ENCODE measurements around the gene SH3RF3.

SH3RF3 gene

GRCh38 chr2:109269706-109270504 lies 140.9 kb downstream of the SH3RF3 start:
- no peak for DNase-seq

- no peak for DNase-seq
Measured at GRCh38 chr2:109270505-109271312, 141.7 kb downstream of the SH3RF3 start.

DNA sequence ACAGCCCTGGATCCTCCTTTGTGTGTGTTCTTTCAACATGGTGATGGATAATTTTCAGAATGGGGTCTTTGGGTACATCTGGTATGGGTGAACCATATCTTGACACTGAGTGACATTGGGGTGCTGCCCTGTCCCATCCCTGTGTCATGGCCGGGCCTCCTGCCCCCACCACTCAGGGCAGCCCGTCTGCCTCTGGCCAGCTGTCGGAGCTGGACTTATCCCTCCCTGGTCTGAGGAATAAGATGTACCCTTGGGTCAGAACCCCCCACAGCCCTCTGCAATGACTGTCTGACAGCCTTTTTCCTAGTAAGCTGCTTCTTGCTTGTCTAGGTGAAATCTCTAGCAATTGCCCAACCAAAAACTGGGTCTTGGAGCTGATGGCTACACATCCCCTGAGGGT lies 142.9 kb downstream of the SH3RF3 start:
- no peak for DNase-seq

DNA sequence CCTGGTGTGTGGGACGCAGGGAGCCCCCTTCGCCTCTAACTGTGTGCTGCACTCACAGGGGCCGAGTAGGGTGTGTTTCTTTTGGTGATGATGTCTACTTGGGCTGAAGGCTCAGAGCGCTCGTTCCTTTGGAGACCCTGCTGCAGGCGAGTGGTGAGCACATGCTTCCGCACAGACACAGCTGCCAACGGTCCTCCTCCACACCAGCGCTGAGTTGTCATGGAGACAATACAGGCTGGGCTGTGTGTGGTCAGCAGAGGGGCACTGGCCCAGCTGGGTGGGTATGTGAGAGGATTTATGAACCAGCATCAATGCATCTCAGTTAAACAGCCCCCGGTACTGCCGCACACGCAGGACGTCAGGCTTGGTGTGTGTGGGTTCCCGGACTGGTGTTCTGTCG lies 143.5 kb downstream of the SH3RF3 start:
- no peak for DNase-seq

GRCh38 chr2:109275120-109276012 lies 146.4 kb downstream of the SH3RF3 start:
- no peak for DNase-seq

- DNase-seq, result no peak
Measured at GRCh38 chr2:109277406-109277805, 148.4 kb downstream of the SH3RF3 start.

- DNase-seq, result no peak
Measured at GRCh38 chr2:109279243-109279860, 150.3 kb downstream of the SH3RF3 start.

GRCh38 chr2:109280804-109281203 lies 151.8 kb downstream of the SH3RF3 start:
- DNase-seq, result no peak

DNA sequence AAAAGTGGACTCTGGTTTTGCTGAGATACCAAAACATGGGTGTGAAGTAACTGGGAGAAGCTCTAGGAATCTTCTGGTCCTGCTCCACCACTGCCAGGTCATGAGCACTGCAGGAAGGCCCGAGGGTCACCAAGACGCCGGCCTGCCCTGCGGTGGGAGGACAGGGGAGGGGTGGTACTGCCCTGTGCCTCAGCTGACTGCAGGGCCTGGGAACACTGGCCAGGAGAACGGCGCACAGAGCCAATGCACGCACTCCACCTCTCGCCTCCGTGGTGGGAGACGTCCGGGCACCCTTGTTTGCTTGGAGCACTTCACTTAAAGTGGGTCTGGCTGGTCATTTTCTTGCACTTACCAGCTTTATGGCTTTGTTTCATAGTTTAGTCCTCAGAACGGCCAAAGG lies 153.4 kb downstream of the SH3RF3 start:
- DNase-seq, result no peak

- DNase-seq, result no peak
Measured at GRCh38 chr2:109282865-109283264, 153.9 kb downstream of the SH3RF3 start.

GRCh38 chr2:109284826-109285225 lies 155.8 kb downstream of the SH3RF3 start:
- DNase-seq, result no peak

- no peak for DNase-seq
Measured at GRCh38 chr2:109285244-109285651, 156.2 kb downstream of the SH3RF3 start.

GRCh38 chr2:109287413-109287812 lies 158.4 kb downstream of the SH3RF3 start:
- no peak for DNase-seq

DNA sequence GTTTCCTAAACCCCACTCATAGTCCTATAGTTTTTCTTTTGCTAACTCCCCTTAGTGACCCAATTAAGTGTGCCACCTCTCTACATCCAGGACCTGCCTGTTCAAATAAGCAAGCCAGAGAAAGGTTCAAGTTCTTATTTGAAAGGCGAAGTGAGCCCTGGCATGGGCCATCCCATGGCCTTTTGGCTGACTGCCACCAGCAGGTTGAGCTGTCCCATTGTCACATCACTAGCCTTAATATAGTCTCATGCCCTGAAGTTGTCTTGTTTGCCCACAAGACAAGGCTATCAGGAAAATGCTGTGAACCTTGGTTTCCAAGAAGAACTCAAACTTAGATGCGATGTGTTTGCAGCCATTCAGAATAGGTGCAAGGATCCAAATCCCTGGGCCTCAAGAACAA lies 158.8 kb downstream of the SH3RF3 start:
- no peak for DNase-seq

DNA sequence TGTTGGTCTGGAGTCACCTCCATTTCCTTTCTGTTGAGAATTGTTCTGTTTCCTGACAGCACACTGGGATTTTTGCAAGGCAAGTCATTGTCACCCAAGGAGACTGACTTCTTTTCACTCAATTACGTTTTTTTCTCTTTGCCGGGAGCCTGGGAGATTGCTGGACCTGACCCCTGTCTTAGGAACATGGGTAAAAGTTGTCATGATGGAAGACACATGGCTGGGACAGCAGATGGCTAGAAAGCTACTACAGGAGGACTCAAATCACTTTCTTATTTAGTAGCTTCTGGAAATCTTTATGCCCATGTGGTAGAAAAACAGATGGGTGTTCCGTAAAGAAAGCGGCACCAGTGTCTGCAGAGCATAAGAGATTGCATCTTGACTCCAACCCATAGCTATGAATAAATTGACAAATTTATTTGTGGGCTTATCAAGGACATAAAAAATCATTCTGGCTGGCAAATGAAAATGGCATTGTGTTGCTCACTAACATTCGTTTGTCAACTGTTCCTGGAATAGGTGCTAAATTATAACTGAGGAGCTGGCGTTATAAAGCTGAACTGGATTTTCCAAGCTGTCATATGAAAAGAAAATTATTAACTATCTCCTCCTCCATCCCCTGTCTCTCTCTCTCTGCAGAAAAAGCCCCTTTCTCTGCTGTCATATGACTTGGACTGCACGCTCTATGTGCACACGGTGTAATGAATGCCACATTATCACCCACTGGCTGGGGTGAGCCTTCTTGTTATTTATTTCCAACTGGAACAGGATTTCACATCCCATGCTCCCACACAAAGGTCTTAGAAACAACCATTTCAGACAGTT lies 159.8 kb downstream of the SH3RF3 start:
- DNase-seq, result no peak

- no peak for DNase-seq
Measured at GRCh38 chr2:109289504-109290222, 160.7 kb downstream of the SH3RF3 start.

GRCh38 chr2:109290887-109291643 lies 162.1 kb downstream of the SH3RF3 start:
- DNase-seq, result no peak

GRCh38 chr2:109292386-109292785 lies 163.4 kb downstream of the SH3RF3 start:
- no peak for DNase-seq

DNA sequence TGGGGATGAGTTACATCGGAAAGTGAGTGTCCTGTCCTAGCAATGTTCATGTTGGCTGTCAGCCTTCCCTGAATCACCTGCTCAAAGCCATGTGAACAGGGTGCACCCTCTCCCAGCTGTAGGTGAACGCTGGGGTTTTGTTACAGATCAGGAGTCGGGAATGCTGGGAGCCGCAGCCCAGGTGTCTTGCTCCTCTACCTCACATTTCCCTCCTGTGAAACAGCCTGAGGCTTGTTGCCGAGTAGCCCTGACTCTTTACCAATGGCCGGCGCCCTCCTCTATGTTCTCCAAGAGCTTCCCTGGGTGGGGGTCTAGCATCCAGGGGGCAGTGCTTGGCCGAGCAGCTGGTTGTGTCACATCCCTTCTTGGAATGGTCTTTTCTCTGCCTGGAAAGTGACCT lies 164.7 kb downstream of the SH3RF3 start:
- DNase-seq, result no peak

- no peak for DNase-seq
Measured at GRCh38 chr2:109294523-109294922, 165.5 kb downstream of the SH3RF3 start.

All from activated CD4-positive, alpha-beta T cell treated with anti-CD3 and anti-CD28 coated beads, Interleukin-2, amount 50 U/mL, for 1 hour (primary cell).